ENCODE results near the gene URB2. TPM values are rescaled to one million over a fixed set of nuclear protein-coding genes. Genes with fewer than 3 reads are reported as not detected.

The URB2 gene
- total and polyA plus RNA-seq, 10 of the 15 experiments (the other 5 are each of a cell fraction or from before 2014, with no cell fraction given), result 2.7 to 24.0 (median 16.9) TPM

DNA sequence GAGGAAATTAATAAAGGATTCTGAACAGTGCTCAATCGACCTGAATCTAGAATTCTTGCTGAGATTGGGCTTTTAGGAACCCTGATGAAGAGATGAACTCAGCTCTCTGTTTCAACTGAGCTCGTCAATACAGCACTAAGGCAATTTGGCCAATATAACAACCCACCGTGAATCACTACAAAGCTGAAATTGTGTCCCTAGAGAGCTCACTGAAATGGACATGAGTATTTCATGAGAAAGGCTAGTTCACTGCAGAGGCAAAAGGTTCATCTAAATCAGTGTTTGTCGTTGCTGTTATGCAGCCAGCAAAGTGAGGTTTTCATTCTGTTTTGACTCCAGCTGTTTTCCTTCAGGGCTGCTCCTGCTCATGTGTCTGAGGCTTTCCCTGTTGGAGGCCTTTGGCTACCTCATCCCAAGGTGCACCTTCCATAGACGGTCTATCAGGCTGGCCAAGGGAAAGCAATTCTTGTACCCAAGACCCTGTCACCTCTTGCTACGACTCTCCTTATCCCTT is 83.5 kb downstream of the URB2 start:
- no peak overlapping the region for H3K4me2 ChIP-seq (ENCODE audit: control insufficient read depth, insufficient read depth)
- ChIA-PET RAD21 (ENCODE audit: unreplicated experiment) (no interaction called here), SMC1A (ENCODE audit: uncharacterized antibody, unreplicated experiment) (no interaction called here), POLR2A (no interaction called here), CTCF (interaction anchor here (0.8 to 2.0 kb wide), 2 partner anchors 23 to 48 kb away, joined by 3 to 4 read pairs; no protein-coding TSS in a partner anchor)
- no peaks in the 10 kb centered on the region for H3K79me2 ChIP-seq (ENCODE audit: control insufficient read depth, insufficient read depth, low read length)
- 10% methylated on average over 6 of the region's 6 CpGs for WGBS (ENCODE audit: insufficient coverage, insufficient replicate concordance, low lambda C conversion rate, missing lambda C conversion rate)
- no peaks in the 10 kb centered on the region for H3K9me3 ChIP-seq (replicated peaks; ENCODE audit: control insufficient read depth, insufficient read depth, low read length)
- intact Hi-C loops (cut with micrococcal nuclease; ENCODE audit: unreplicated experiment), result loop anchor here (5.0 kb wide), 2 partner anchors 148 to 458 kb away; no protein-coding TSS in a partner anchor
- no peaks in the 10 kb centered on the region for H4K20me1 ChIP-seq (ENCODE audit: control insufficient read depth, insufficient read depth)
- no peak overlapping the region for H3K27ac ChIP-seq (ENCODE audit: control insufficient read depth, insufficient read depth)
- no peaks in the 10 kb centered on the region; a peak in 1 of 4 replicates for H3K27me3 ChIP-seq (replicated peaks in 1 of 2; ENCODE audit: control insufficient read depth in 2 of 2, insufficient read depth in 2 of 2, low read length in 1 of 2)
- no peak overlapping the region for H3K4me3 ChIP-seq
- FAIRE-seq (no peak), DNase-seq (ENCODE audit: low read depth, low spot score) (no peak), ATAC-seq (no peak)
- no peak overlapping the region for H2AFZ ChIP-seq (ENCODE audit: control insufficient read depth, low read depth, low read length)
- in situ Hi-C loops (cut with MboI), result loop anchor here (5.0 kb wide), 1 partner anchor 603 kb away; no protein-coding TSS in a partner anchor
- BruUV-seq (replicated peaks), result no TSS peak
- no peak overlapping the region for H3K9ac ChIP-seq (ENCODE audit: control insufficient read depth, insufficient read depth, low read length)
- H3K36me3 ChIP-seq (ENCODE audit: control insufficient read depth in 2 of 2, insufficient read depth in 2 of 2, low read length in 1 of 2), result no peaks in the 10 kb centered on the region
- no peaks in the 10 kb centered on the region for H3K4me1 ChIP-seq (ENCODE audit: control insufficient read depth, insufficient read depth, low read length)
- TF ChIP-seq, protein P1, sequence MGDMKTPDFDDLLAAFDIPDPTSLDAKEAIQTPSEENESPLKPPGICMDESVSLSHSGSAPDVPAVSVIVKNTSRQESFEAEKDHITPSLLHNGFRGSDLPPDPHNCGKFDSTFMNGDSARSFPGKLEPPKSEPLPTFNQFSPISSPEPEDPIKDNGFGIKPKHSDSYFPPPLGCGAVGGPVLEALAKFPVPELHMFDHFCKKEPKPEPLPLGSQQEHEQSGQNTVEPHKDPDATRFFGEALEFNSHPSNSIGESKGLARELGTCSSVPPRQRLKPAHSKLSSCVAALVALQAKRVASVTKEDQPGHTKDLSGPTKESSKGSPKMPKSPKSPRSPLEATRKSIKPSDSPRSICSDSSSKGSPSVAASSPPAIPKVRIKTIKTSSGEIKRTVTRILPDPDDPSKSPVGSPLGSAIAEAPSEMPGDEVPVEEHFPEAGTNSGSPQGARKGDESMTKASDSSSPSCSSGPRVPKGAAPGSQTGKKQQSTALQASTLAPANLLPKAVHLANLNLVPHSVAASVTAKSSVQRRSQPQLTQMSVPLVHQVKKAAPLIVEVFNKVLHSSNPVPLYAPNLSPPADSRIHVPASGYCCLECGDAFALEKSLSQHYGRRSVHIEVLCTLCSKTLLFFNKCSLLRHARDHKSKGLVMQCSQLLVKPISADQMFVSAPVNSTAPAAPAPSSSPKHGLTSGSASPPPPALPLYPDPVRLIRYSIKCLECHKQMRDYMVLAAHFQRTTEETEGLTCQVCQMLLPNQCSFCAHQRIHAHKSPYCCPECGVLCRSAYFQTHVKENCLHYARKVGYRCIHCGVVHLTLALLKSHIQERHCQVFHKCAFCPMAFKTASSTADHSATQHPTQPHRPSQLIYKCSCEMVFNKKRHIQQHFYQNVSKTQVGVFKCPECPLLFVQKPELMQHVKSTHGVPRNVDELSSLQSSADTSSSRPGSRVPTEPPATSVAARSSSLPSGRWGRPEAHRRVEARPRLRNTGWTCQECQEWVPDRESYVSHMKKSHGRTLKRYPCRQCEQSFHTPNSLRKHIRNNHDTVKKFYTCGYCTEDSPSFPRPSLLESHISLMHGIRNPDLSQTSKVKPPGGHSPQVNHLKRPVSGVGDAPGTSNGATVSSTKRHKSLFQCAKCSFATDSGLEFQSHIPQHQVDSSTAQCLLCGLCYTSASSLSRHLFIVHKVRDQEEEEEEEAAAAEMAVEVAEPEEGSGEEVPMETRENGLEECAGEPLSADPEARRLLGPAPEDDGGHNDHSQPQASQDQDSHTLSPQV (IDR thresholded peaks at IDR 0.05), result no peak
- TF ChIP-seq, protein P2, sequence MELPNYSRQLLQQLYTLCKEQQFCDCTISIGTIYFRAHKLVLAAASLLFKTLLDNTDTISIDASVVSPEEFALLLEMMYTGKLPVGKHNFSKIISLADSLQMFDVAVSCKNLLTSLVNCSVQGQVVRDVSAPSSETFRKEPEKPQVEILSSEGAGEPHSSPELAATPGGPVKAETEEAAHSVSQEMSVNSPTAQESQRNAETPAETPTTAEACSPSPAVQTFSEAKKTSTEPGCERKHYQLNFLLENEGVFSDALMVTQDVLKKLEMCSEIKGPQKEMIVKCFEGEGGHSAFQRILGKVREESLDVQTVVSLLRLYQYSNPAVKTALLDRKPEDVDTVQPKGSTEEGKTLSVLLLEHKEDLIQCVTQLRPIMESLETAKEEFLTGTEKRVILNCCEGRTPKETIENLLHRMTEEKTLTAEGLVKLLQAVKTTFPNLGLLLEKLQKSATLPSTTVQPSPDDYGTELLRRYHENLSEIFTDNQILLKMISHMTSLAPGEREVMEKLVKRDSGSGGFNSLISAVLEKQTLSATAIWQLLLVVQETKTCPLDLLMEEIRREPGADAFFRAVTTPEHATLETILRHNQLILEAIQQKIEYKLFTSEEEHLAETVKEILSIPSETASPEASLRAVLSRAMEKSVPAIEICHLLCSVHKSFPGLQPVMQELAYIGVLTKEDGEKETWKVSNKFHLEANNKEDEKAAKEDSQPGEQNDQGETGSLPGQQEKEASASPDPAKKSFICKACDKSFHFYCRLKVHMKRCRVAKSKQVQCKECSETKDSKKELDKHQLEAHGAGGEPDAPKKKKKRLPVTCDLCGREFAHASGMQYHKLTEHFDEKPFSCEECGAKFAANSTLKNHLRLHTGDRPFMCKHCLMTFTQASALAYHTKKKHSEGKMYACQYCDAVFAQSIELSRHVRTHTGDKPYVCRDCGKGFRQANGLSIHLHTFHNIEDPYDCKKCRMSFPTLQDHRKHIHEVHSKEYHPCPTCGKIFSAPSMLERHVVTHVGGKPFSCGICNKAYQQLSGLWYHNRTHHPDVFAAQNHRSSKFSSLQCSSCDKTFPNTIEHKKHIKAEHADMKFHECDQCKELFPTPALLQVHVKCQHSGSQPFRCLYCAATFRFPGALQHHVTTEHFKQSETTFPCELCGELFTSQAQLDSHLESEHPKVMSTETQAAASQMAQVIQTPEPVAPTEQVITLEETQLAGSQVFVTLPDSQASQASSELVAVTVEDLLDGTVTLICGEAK (IDR thresholded peaks at IDR 0.05; ENCODE audit: borderline replicate concordance), result no peak
- TF ChIP-seq RELA (IDR thresholded peaks at IDR 0.05; ENCODE audit: borderline replicate concordance, partially characterized antibody) (no peak), EED (IDR thresholded peaks at IDR 0.05; ENCODE audit: low read depth) (no peak), ETV6 (conservative IDR thresholded peaks at IDR 0.05 in 1 of 2, IDR thresholded peaks at IDR 0.05 in 1 of 2; ENCODE audit: borderline replicate concordance in 1 of 2, low read depth in 1 of 2) (no peak), RFX5 (IDR thresholded peaks at IDR 0.05; ENCODE audit: low read depth, low read length) (no peak), NR2F1 (conservative IDR thresholded peaks at IDR 0.05) (no peak), ZNF622 (IDR thresholded peaks at IDR 0.05) (no peak), POU2F2 (IDR thresholded peaks at IDR 0.05; ENCODE audit: borderline replicate concordance, low read depth, low read length) (no peak), ZNF384 (IDR thresholded peaks at IDR 0.05; ENCODE audit: borderline replicate concordance, low read depth, low read length) (no peak), FOS (IDR thresholded peaks at IDR 0.05; ENCODE audit: borderline replicate concordance, extremely low read depth, insufficient read length) (no peak), IRF3 (IDR thresholded peaks at IDR 0.05) (no peak), ZBED1 (IDR thresholded peaks at IDR 0.05; ENCODE audit: borderline replicate concordance) (no peak), NR2C2 (IDR thresholded peaks at IDR 0.05; ENCODE audit: borderline replicate concordance, control insufficient read depth, insufficient read length, low read depth) (no peak)

All from GM12878 (cell line).